A549 (cell line): ENCODE data around the gene PNPLA3. TPM values are rescaled to one million over a fixed set of nuclear protein-coding genes. Genes with fewer than 3 reads are reported as not detected.

Source experiments
- ATAC-seq, 2 experiments: fragments of 200-7000 bp in 1 of 2; fragments of >200 bp in 1 of 2; cut with Nextera tagmentation in 1 of 2; cut with Tn5 transposase in 1 of 2; 3 replicates each; pipeline versions ENCODE4 v1.8.0 to v1.9.1; 2018 to 2020; ENCODE audit warnings: mild to moderate bottlenecking in 1 of 2, moderate library complexity in 1 of 2
- CTCF ChIA-PET: fragments of 300-600 bp; sonication (Branson Sonifier 250); formaldehyde crosslinking; extraction: SDS; loops from one replicate; lab custom pipeline; 2021; ENCODE audit warnings: antibody characterized with exemption, inconsistent platforms; lab: Yijun Ruan, JAX
- POLR2A ChIA-PET: fragments of 350-600 bp; formaldehyde crosslinking; extraction: SDS; loops from one replicate; lab custom pipeline; 2021; ENCODE audit warnings: antibody characterized with exemption, inconsistent platforms; lab: Yijun Ruan, JAX
- DNase-seq, 2 experiments: peaks; one replicate each; pipeline versions ENCODE4 v3.0.0 to v3.0.0-alpha.2; 2011 to 2016; ENCODE audit warnings: low read depth in 1 of 2, low spot score in 1 of 2
- FAIRE-seq: peaks from 2 replicates; lab custom pipeline; 2011; peaks lifted over from hg19 to GRCh38; lab: Jason Lieb, UNC
- H3K27ac ChIP-seq, 2 experiments: fragments of >200 bp; sonication (Bioruptor Twin); formaldehyde crosslinking; 3 replicates each; pipeline ENCODE4 v1.5.1; 2016 to 2017
- H3K4me1 ChIP-seq: fragments of >200 bp; sonication (Bioruptor Twin); formaldehyde crosslinking; 3 replicates; pipeline ENCODE4 v1.6.1; 2016
- H3K4me2 ChIP-seq: fragments of >200 bp; sonication (Bioruptor Twin); formaldehyde crosslinking; 3 replicates; pipeline ENCODE4 v1.6.1; 2016
- H3K4me3 ChIP-seq: fragments of >200 bp; sonication (Bioruptor Twin); formaldehyde crosslinking; 3 replicates; pipeline ENCODE4 v1.5.1; 2016
- H3K9me3 ChIP-seq: fragments of >200 bp; sonication (Bioruptor Twin); formaldehyde crosslinking; 3 replicates; pipeline ENCODE4 v1.6.1; 2016
- CHD2 ChIP-seq: fragments of 150-350 bp; IDR thresholded peaks from 2 replicates; pipeline ENCODE4 v1.6.1; 2014; ENCODE audit warnings: low read length; ENCODE audit not compliant: partially characterized antibody
- CTCF ChIP-seq: fragments of >200 bp; sonication (Bioruptor Twin); formaldehyde crosslinking; IDR thresholded peaks from 3 replicates; pipeline ENCODE4 v1.5.1; 2016
- EP300 ChIP-seq, 2 experiments: fragments of >200 bp; sonication (Bioruptor Twin); formaldehyde crosslinking; IDR thresholded peaks; 2 replicates in 1 of 2; 3 replicates in 1 of 2; pipeline ENCODE4 v1.6.1; 2016 to 2017
- FOSB ChIP-seq: fragments of 250-450 bp; sonication (Bioruptor Pico); IDR thresholded peaks from 2 replicates; pipeline ENCODE4 v1.5.0; 2020; ENCODE audit warnings: mild to moderate bottlenecking, moderate library complexity
- FOSL2 ChIP-seq, 2 experiments: fragments of 450-650 bp in 1 of 2; fragments of >200 bp in 1 of 2; sonication (Bioruptor Twin) in 1 of 2; formaldehyde crosslinking; IDR thresholded peaks; 2 replicates each; pipeline versions ENCODE4 v1.5.0 to v1.6.1; 2016 to 2020; ENCODE audit warnings: mild to moderate bottlenecking in 1 of 2, moderate library complexity in 1 of 2
- FOXS1 ChIP-seq: fragments of 250-450 bp; sonication (Bioruptor Pico); IDR thresholded peaks from 2 replicates; pipeline ENCODE4 v1.5.0; 2020; ENCODE audit warnings: mild to moderate bottlenecking, moderate library complexity
- KDM1A ChIP-seq: fragments of 200-600 bp; sonication (generic); IDR thresholded peaks from 2 replicates; pipeline ENCODE4 v1.6.1; 2016; ENCODE audit warnings: low read depth, mild to moderate bottlenecking
- KDM5A ChIP-seq: fragments of 200-600 bp; sonication (generic); IDR thresholded peaks from 2 replicates; pipeline ENCODE4 v1.6.1; 2016; ENCODE audit warnings: antibody characterized with exemption, mild to moderate bottlenecking
- NFE2L2 ChIP-seq: fragments of 150-350 bp; conservative IDR thresholded peaks from 2 replicates; pipeline ENCODE4 v1.6.1; 2014; ENCODE audit warnings: low read length
- PBX3 ChIP-seq: IDR thresholded peaks from 2 replicates; pipeline ENCODE4 v1.6.1; 2012
- RAD21 ChIP-seq, 2 experiments: fragments of >200 bp in 1 of 2; sonication (Bioruptor Twin) in 1 of 2; formaldehyde crosslinking in 1 of 2; IDR thresholded peaks in 1 of 2; conservative IDR thresholded peaks in 1 of 2; 2 replicates in 1 of 2; 3 replicates in 1 of 2; pipeline ENCODE4 v1.6.1; 2012 to 2018; ENCODE audit warnings: inconsistent platforms in 1 of 2
- RCOR1 ChIP-seq: fragments of 150-350 bp; IDR thresholded peaks from 2 replicates; pipeline ENCODE4 v1.6.1; 2014; ENCODE audit warnings: antibody characterized with exemption, low read length, low read depth
- SMC3 ChIP-seq: fragments of >200 bp; sonication (Bioruptor Twin); formaldehyde crosslinking; IDR thresholded peaks from 3 replicates; pipeline ENCODE4 v1.6.1; 2018; ENCODE audit warnings: inconsistent platforms
- ZSCAN20 ChIP-seq: fragments of 250-450 bp; sonication (Bioruptor Pico); IDR thresholded peaks from 2 replicates; pipeline ENCODE4 v1.8.0; 2022; ENCODE audit warnings: mild to moderate bottlenecking, moderate library complexity
- WGBS: methylation state at CpG from one replicate; pipeline ENCODE4 v1.1.6; 2017; ENCODE audit errors: missing lambda C conversion rate; 5-methylcytosine and 5-hydroxymethylcytosine counted together
- polyA plus RNA-seq, 4 experiments: library from polyadenylated mRNA; depleted of rRNA in 3 of 4; stranded (reverse); fragments of >200 nt; fragmentation: RNase III in 1 of 4; extraction: RNeasy Plus Mini Kit Qiagen cat#74134 plus additional on column Dnase treatment in 1 of 4; gene quantifications; 2 replicates in 3 of 4; 3 replicates in 1 of 4; pipeline ENCODE4 v1.2.3, GENCODE V29; 2011 to 2017
- TF ChIP-seq, protein P1 (sequence below): fragments of >200 bp; sonication (Bioruptor Twin); formaldehyde crosslinking; IDR thresholded peaks from 3 replicates; pipeline ENCODE4 v1.6.1; 2016
- TF ChIP-seq, protein P2 (sequence below): fragments of 200-600 bp; sonication (generic); IDR thresholded peaks from 2 replicates; pipeline ENCODE4 v1.6.1; 2016; ENCODE audit warnings: antibody characterized with exemption, mild to moderate bottlenecking, moderate library complexity
- TF ChIP-seq, protein P3 (sequence below): IDR thresholded peaks from 2 replicates; pipeline ENCODE4 v1.6.1; 2012

PNPLA3 gene
- polyA plus RNA-seq, 2 of the 4 experiments (the other 2 are of a cell fraction) = 1.3 to 1.8 TPM

GRCh38 chr22:43882122-43882767 is 41.4 kb upstream of the PNPLA3 start:
- H3K4me1 ChIP-seq = no peaks in the 10 kb centered on the region
- WGBS = 66% methylated on average over 5 of the region's 9 CpGs
- POLR2A ChIA-PET = interaction anchor here (0.5 kb wide), 1 partner anchor 714 kb away, joined by 3 read pairs; no protein-coding TSS in a partner anchor
- no peak overlapping the region for H3K27ac ChIP-seq
- H3K4me2 ChIP-seq = no peak overlapping the region
- DNase-seq = no peak
- H3K9me3 ChIP-seq = no peaks in the 10 kb centered on the region
- ATAC-seq = no peak
- TF ChIP-seq FOSB (CRISPR knock-in tag) = no peak
- no peak for TF ChIP-seq FOXS1 (CRISPR knock-in tag)
- no peak for TF ChIP-seq KDM1A
- TF ChIP-seq FOSL2 (IDR thresholded peaks at IDR 0.05) = no peak
- TF ChIP-seq FOSL2 (CRISPR knock-in tag; IDR thresholded peaks at IDR 0.05) = no peak
- no peak for TF ChIP-seq CTCF
- TF ChIP-seq, protein P1, sequence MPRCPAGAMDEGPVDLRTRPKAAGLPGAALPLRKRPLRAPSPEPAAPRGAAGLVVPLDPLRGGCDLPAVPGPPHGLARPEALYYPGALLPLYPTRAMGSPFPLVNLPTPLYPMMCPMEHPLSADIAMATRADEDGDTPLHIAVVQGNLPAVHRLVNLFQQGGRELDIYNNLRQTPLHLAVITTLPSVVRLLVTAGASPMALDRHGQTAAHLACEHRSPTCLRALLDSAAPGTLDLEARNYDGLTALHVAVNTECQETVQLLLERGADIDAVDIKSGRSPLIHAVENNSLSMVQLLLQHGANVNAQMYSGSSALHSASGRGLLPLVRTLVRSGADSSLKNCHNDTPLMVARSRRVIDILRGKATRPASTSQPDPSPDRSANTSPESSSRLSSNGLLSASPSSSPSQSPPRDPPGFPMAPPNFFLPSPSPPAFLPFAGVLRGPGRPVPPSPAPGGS = no peak
- TF ChIP-seq, all 56 proteins: peak for 0
- CTCF ChIA-PET = interaction anchor here (0.7 to 6.5 kb wide), 23 partner anchors 11 to 743 kb away, joined by 3 to 97 read pairs (median 4); no protein-coding TSS in a partner anchor
- no peak overlapping the region for H3K4me3 ChIP-seq
- FAIRE-seq = no peak

- CTCF ChIA-PET = interaction anchor here (0.6 to 6.5 kb wide), 24 partner anchors 10 to 742 kb away, joined by 3 to 97 read pairs (median 4); no protein-coding TSS in a partner anchor
- WGBS = 25% methylated on average over 4 of the region's 14 CpGs
- H3K4me3 ChIP-seq = no peak overlapping the region
- H3K9me3 ChIP-seq = no peaks in the 10 kb centered on the region
- no peak overlapping the region for H3K27ac ChIP-seq
- TF ChIP-seq ZSCAN20 (CRISPR knock-in tag) = no peak
- TF ChIP-seq, protein P2, sequence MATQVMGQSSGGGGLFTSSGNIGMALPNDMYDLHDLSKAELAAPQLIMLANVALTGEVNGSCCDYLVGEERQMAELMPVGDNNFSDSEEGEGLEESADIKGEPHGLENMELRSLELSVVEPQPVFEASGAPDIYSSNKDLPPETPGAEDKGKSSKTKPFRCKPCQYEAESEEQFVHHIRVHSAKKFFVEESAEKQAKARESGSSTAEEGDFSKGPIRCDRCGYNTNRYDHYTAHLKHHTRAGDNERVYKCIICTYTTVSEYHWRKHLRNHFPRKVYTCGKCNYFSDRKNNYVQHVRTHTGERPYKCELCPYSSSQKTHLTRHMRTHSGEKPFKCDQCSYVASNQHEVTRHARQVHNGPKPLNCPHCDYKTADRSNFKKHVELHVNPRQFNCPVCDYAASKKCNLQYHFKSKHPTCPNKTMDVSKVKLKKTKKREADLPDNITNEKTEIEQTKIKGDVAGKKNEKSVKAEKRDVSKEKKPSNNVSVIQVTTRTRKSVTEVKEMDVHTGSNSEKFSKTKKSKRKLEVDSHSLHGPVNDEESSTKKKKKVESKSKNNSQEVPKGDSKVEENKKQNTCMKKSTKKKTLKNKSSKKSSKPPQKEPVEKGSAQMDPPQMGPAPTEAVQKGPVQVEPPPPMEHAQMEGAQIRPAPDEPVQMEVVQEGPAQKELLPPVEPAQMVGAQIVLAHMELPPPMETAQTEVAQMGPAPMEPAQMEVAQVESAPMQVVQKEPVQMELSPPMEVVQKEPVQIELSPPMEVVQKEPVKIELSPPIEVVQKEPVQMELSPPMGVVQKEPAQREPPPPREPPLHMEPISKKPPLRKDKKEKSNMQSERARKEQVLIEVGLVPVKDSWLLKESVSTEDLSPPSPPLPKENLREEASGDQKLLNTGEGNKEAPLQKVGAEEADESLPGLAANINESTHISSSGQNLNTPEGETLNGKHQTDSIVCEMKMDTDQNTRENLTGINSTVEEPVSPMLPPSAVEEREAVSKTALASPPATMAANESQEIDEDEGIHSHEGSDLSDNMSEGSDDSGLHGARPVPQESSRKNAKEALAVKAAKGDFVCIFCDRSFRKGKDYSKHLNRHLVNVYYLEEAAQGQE = no peak
- no peak for TF ChIP-seq KDM1A
- TF ChIP-seq CTCF = peak; percentile 49
- no peak for TF ChIP-seq FOSB (CRISPR knock-in tag)
- TF ChIP-seq PBX3 = no peak
- TF ChIP-seq, protein P1 = no peak
- no peak for TF ChIP-seq KDM5A
- TF ChIP-seq NFE2L2 = no peak
- TF ChIP-seq, protein P3, sequence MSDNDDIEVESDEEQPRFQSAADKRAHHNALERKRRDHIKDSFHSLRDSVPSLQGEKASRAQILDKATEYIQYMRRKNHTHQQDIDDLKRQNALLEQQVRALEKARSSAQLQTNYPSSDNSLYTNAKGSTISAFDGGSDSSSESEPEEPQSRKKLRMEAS = no peak
- TF ChIP-seq RAD21 (conservative IDR thresholded peaks at IDR 0.05 in 1 of 2, IDR thresholded peaks at IDR 0.05 in 1 of 2) = peak; percentile 46 to 56; a peak in 4 of 5 replicates
- no peak for TF ChIP-seq CHD2
- TF ChIP-seq RCOR1 = no peak
- TF ChIP-seq SMC3 = no peak
- TF ChIP-seq EP300 (IDR thresholded peaks at IDR 0.05) = no peak
- TF ChIP-seq, all 56 proteins: peak for 2
- POLR2A ChIA-PET = interaction anchor here (0.5 to 1.0 kb wide), 2 partner anchors 63 to 713 kb away, joined by 3 read pairs; no protein-coding TSS in a partner anchor
- ATAC-seq (peak; percentile 63 to 89; a peak in 5 of 6 replicates), FAIRE-seq (no peak), DNase-seq (peak; percentile 67 to 77)
- no peaks in the 10 kb centered on the region for H3K4me1 ChIP-seq
- H3K4me2 ChIP-seq = no peak overlapping the region
Observed at GRCh38 chr22:43883012-43883661, 40.5 kb upstream of the PNPLA3 start.
